Osteoblast (primary cell): ENCODE results near the gene NTM. TPM values are rescaled to one million over a fixed set of nuclear protein-coding genes. Genes with fewer than 3 reads are reported as not detected.

Experiments
- DNase-seq: peaks from one replicate; pipeline ENCODE4 v3.0.0; 2011; ENCODE audit warnings: low spot score, mixed read lengths; ENCODE audit not compliant: insufficient read length; ENCODE audit errors: missing footprints
- H2AFZ ChIP-seq: 2 replicates; pipeline ENCODE4 v1.6.0; 2011; ENCODE audit warnings: mild to moderate bottlenecking, low read length
- H3K27ac ChIP-seq: 2 replicates; pipeline ENCODE4 v1.5.1; 2011; ENCODE audit warnings: mild to moderate bottlenecking, low read depth, low read length, moderate library complexity
- H3K27me3 ChIP-seq: 2 replicates; pipeline ENCODE4 v1.6.0; 2012; ENCODE audit warnings: mild to moderate bottlenecking, control low read depth, inconsistent platforms, low read length, moderate library complexity; ENCODE audit not compliant: insufficient read depth
- H3K36me3 ChIP-seq: 2 replicates; pipeline ENCODE4 v1.5.1; 2011; ENCODE audit warnings: mild to moderate bottlenecking, low read length, control low read depth, moderate library complexity; ENCODE audit not compliant: insufficient read depth
- H3K4me1 ChIP-seq: 2 replicates; pipeline ENCODE4 v1.5.1; 2011; ENCODE audit warnings: mild to moderate bottlenecking, low read length, control low read depth, moderate library complexity; ENCODE audit not compliant: insufficient read depth
- H3K4me2 ChIP-seq: 2 replicates; pipeline ENCODE4 v1.6.0; 2011; ENCODE audit warnings: mild to moderate bottlenecking, low read length; ENCODE audit not compliant: insufficient read depth
- H3K4me3 ChIP-seq: fragments of 200-600 bp; sonication (generic); 3 replicates; pipeline ENCODE4 v1.5.1; 2012; ENCODE audit warnings: mild to moderate bottlenecking, low read length, inconsistent platforms; ENCODE audit not compliant: insufficient read depth
- H3K79me2 ChIP-seq: 2 replicates; pipeline ENCODE4 v1.6.0; 2012; ENCODE audit warnings: mild to moderate bottlenecking, low read length, control low read depth, inconsistent platforms; ENCODE audit not compliant: insufficient read depth
- H3K9me3 ChIP-seq: 2 replicates; pipeline ENCODE4 v1.5.1; 2011; ENCODE audit warnings: low read depth, low read length, control low read depth
- H4K20me1 ChIP-seq: 2 replicates; pipeline ENCODE4 v1.6.0; 2012; ENCODE audit warnings: mild to moderate bottlenecking, low read length, control low read depth; ENCODE audit not compliant: insufficient read depth
- total RNA-seq: library from RNA; depleted of rRNA; stranded (reverse); fragments of >200 nt; gene quantifications from 2 replicates; pipeline ENCODE4 v1.2.3, GENCODE V29; 2012
- TF ChIP-seq, protein P1 (sequence below): IDR thresholded peaks from 2 replicates; pipeline ENCODE4 v1.5.1; 2011; ENCODE audit warnings: mild to moderate bottlenecking, low read depth, low read length, moderate library complexity; ENCODE audit errors: extremely low read depth

Gene NTM
- total RNA-seq, 1 donor: 48.1 TPM

GRCh38 chr11:131904756-131905155, 534.3 kb downstream of the NTM start:
- TF ChIP-seq, protein P1, sequence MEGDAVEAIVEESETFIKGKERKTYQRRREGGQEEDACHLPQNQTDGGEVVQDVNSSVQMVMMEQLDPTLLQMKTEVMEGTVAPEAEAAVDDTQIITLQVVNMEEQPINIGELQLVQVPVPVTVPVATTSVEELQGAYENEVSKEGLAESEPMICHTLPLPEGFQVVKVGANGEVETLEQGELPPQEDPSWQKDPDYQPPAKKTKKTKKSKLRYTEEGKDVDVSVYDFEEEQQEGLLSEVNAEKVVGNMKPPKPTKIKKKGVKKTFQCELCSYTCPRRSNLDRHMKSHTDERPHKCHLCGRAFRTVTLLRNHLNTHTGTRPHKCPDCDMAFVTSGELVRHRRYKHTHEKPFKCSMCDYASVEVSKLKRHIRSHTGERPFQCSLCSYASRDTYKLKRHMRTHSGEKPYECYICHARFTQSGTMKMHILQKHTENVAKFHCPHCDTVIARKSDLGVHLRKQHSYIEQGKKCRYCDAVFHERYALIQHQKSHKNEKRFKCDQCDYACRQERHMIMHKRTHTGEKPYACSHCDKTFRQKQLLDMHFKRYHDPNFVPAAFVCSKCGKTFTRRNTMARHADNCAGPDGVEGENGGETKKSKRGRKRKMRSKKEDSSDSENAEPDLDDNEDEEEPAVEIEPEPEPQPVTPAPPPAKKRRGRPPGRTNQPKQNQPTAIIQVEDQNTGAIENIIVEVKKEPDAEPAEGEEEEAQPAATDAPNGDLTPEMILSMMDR: no peak
- no peaks in the 10 kb centered on the region for H3K27me3 ChIP-seq
- H3K4me3 ChIP-seq: no peak overlapping the region
- no peak overlapping the region for H3K27ac ChIP-seq
- peaks cover 21% of the 10 kb centered on the region for H3K4me1 ChIP-seq
- H4K20me1 ChIP-seq: no peaks in the 10 kb centered on the region
- peaks cover 46% of the 10 kb centered on the region for H3K79me2 ChIP-seq
- H2AFZ ChIP-seq: no peak overlapping the region
- no peak for DNase-seq
- H3K36me3 ChIP-seq: no peaks in the 10 kb centered on the region
- no peak overlapping the region for H3K4me2 ChIP-seq
- no peaks in the 10 kb centered on the region for H3K9me3 ChIP-seq

GRCh38 chr11:131906963-131907362, 536.5 kb downstream of the NTM start:
- Histone ChIP-seq H3K4me1 (peaks cover 19% of the 10 kb centered on the region), H3K27ac (no peak overlapping the region), H3K4me3 (no peak overlapping the region), H3K9me3 (no peaks in the 10 kb centered on the region), H3K36me3 (no peaks in the 10 kb centered on the region), H3K79me2 (peaks cover 64% of the 10 kb centered on the region), H2AFZ (no peak overlapping the region), H3K4me2 (no peak overlapping the region), H4K20me1 (no peaks in the 10 kb centered on the region), H3K27me3 (no peaks in the 10 kb centered on the region)
- TF ChIP-seq, protein P1: no peak
- peak; percentile 59 for DNase-seq

GRCh38 chr11:131907371-131907770, 537.0 kb downstream of the NTM start:
- Histone ChIP-seq H3K4me1 (peaks cover 19% of the 10 kb centered on the region), H3K79me2 (peaks cover 68% of the 10 kb centered on the region)

DNA sequence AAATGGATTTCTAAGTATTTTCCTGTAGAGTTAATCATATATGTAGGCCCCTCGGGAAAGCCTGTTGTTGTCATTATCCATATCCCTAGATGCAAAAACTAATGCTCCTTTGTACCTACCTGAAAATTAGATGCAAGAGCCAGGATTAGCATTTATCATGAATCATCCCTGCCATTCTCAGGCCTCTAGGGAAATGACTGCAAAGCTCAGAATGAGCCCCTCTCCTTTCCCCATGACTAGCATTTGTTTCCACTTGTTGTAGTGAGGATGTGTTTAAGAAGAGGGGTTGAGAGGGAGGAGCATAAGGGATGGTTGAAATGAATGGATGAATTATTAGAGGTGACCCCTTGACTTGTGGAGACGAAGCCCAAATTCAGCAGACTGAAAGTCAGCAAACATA, 537.9 kb downstream of the NTM start:
- peak; percentile 90 for DNase-seq

More at GRCh38 chr11:131907371-131907770, 537.0 kb downstream of the NTM start:
- no peaks in the 10 kb centered on the region for H3K36me3 ChIP-seq
- H3K9me3 ChIP-seq: no peaks in the 10 kb centered on the region
- H4K20me1 ChIP-seq: no peaks in the 10 kb centered on the region
- no peak overlapping the region for H2AFZ ChIP-seq
- H3K4me2 ChIP-seq: no peak overlapping the region
- TF ChIP-seq, protein P1: no peak
- H3K27me3 ChIP-seq: no peaks in the 10 kb centered on the region
- no peak for DNase-seq
- H3K4me3 ChIP-seq: no peak overlapping the region
- no peak overlapping the region for H3K27ac ChIP-seq

More for the DNA sequence above, 537.9 kb downstream of the NTM start:
- no peak overlapping the region for H2AFZ ChIP-seq
- no peak overlapping the region for H3K4me2 ChIP-seq
- no peak overlapping the region for H3K27ac ChIP-seq
- no peaks in the 10 kb centered on the region for H4K20me1 ChIP-seq
- peaks cover 20% of the 10 kb centered on the region for H3K4me1 ChIP-seq
- H3K9me3 ChIP-seq: no peaks in the 10 kb centered on the region
- TF ChIP-seq, protein P1: no peak
- H3K79me2 ChIP-seq: peaks cover 77% of the 10 kb centered on the region
- no peak overlapping the region for H3K4me3 ChIP-seq
- H3K27me3 ChIP-seq: no peaks in the 10 kb centered on the region
- no peaks in the 10 kb centered on the region for H3K36me3 ChIP-seq
